ENCODE measurements around the gene RHD.

DNA sequence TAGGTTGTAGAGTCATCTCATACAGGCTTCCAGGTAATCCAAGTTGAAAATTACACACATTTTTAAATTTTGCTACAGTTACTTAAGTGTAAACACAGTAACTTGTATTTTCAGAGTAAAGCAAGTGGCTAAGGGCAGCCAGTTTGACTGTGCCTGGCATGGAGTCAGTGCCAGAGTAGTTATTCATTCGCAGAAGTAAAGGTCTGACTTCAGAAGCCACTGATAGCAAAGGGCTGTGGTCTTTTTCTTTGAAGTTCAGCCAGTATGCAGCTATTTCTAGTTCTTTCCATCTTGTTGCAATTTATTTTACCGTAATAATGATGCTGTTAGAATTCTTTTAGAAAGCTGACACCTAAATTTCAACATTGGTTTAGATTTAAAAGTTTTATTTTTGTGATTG is 75.2 kb downstream of the RHD start:
- TF ChIP-seq, protein P1, sequence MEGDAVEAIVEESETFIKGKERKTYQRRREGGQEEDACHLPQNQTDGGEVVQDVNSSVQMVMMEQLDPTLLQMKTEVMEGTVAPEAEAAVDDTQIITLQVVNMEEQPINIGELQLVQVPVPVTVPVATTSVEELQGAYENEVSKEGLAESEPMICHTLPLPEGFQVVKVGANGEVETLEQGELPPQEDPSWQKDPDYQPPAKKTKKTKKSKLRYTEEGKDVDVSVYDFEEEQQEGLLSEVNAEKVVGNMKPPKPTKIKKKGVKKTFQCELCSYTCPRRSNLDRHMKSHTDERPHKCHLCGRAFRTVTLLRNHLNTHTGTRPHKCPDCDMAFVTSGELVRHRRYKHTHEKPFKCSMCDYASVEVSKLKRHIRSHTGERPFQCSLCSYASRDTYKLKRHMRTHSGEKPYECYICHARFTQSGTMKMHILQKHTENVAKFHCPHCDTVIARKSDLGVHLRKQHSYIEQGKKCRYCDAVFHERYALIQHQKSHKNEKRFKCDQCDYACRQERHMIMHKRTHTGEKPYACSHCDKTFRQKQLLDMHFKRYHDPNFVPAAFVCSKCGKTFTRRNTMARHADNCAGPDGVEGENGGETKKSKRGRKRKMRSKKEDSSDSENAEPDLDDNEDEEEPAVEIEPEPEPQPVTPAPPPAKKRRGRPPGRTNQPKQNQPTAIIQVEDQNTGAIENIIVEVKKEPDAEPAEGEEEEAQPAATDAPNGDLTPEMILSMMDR (conservative IDR thresholded peaks at IDR 0.05; ENCODE audit: low read length) = no peak
- TF ChIP-seq EZH2phosphoT487 (IDR thresholded peaks at IDR 0.05; ENCODE audit: borderline replicate concordance, low read depth, low read length) = no peak
